GM19455 (cell line): ENCODE results near the gene OR11L1.

ENCODE experiments used
- ATAC-seq: cut with Tn5 transposase; IDR thresholded peaks from one replicate; pipeline ENCODE4 v1.9.1; 2021; ENCODE audit not compliant: unreplicated experiment

The OR11L1 gene

GRCh38 chr1:247841796-247842195 is at the start of gene OR11L1:
OR11L1 (minus strand) TSS chr1:247841896; CDS start chr1:247841896, 0 bp downstream.
- no peak for ATAC-seq

- ATAC-seq = no peak
These were observed 43.2 kb upstream of the OR11L1 start for GRCh38 chr1:247884797-247885413.

- no peak for ATAC-seq
These were observed 41.6 kb upstream of the OR11L1 start for GRCh38 chr1:247883346-247883745.

GRCh38 chr1:247865416-247865815 is 23.7 kb upstream of the OR11L1 start:
- no peak for ATAC-seq

GRCh38 chr1:247864644-247865043 is 22.9 kb upstream of the OR11L1 start:
- no peak for ATAC-seq

GRCh38 chr1:247862756-247863155 is 21.1 kb upstream of the OR11L1 start:
- no peak for ATAC-seq

GRCh38 chr1:247857985-247858619 is 16.4 kb upstream of the OR11L1 start:
- ATAC-seq = no peak

GRCh38 chr1:247857069-247857984 is 15.6 kb upstream of the OR11L1 start, which contains the start of gene TRIM58:
TRIM58 (plus strand) TSS chr1:247857187; CDS start chr1:247857247, 60 bp downstream.
- no peak for ATAC-seq

GRCh38 chr1:247855911-247856310 is 14.2 kb upstream of the OR11L1 start:
- ATAC-seq = no peak

- no peak for ATAC-seq
These were observed 13.3 kb upstream of the OR11L1 start for GRCh38 chr1:247854899-247855545.

- ATAC-seq = no peak
These were observed 7.9 kb upstream of the OR11L1 start for GRCh38 chr1:247849616-247850015.

GRCh38 chr1:247848346-247848745 is 6.7 kb upstream of the OR11L1 start:
- no peak for ATAC-seq

GRCh38 chr1:247845693-247846017 is 4.0 kb upstream of the OR11L1 start:
- ATAC-seq = no peak

- ATAC-seq = no peak
These were observed 3.5 kb upstream of the OR11L1 start for GRCh38 chr1:247845011-247845692.

- ATAC-seq = no peak
These were observed 1.7 kb upstream of the OR11L1 start for GRCh38 chr1:247843411-247843810.

GRCh38 chr1:247840818-247841217 is 878 bp downstream of the OR11L1 start:
- ATAC-seq = no peak

GRCh38 chr1:247833601-247834000 is 8.1 kb downstream of the OR11L1 start:
- no peak for ATAC-seq

- no peak for ATAC-seq
These were observed 12.0 kb downstream of the OR11L1 start for GRCh38 chr1:247829656-247830055.

- no peak for ATAC-seq
These were observed 16.3 kb downstream of the OR11L1 start for GRCh38 chr1:247825362-247825761.

- no peak for ATAC-seq
These were observed 17.7 kb downstream of the OR11L1 start, which contains the start of gene OR14A16 for GRCh38 chr1:247824023-247824422. OR14A16 (minus strand) TSS chr1:247824119; CDS start chr1:247815729, 8,390 bp downstream.

- ATAC-seq = no peak
These were observed 19.6 kb downstream of the OR11L1 start for GRCh38 chr1:247822060-247822459.
